ENCODE data around the gene MED13L.

DNA sequence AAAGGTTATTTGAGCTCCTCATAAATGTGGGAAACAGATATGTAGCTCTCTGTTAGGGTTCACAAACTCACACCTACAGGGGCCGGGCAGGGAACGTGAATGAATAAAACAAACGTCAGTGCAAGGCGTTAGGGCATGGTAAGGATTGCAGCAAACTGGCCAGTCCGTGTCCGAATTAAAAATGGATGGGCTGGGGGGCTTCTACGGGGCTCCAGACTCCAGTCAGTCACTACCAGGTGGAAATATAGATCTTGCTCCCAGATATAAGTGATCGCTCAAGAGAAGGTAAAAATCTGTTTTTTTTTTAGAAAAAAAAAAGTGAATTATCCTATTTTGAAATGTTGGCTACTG lies 333.1 kb downstream of the MED13L start:
- TF ChIP-seq POLR2A (IDR thresholded peaks at IDR 0.05) (no peak), CTCF (IDR thresholded peaks at IDR 0.05) (no peak)

Measured in transverse colon (tissue), 3 donors.